GM18951 (cell line): ENCODE results near the gene NAPSA.

Experiments
- POLR2A ChIP-seq: IDR thresholded peaks from 4 replicates; pipeline ENCODE4 v1.6.1; 2011; ENCODE audit warnings: mild to moderate bottlenecking; ENCODE audit not compliant: insufficient read length, insufficient read depth; ENCODE audit errors: extremely low read depth
- in situ Hi-C: fragments of 300-500 bp; cut with MboI; formaldehyde crosslinking; loops from one replicate; pipeline ENCODE4 v1.12.0; 2022; ENCODE audit warnings: low sequenced_read_pairs, mixed read lengths, inconsistent platforms; ENCODE audit not compliant: unreplicated experiment

Gene NAPSA

GRCh38 chr19:50308991-50309390, 56.4 kb downstream of the NAPSA start:
- in situ Hi-C loops: no loop called here

More at GRCh38 chr19:50308991-50309390, 56.4 kb downstream of the NAPSA start:
- no peak for TF ChIP-seq POLR2A
